Epidermal melanocyte (primary cell): ENCODE data around the gene CHST15.

ENCODE experiments used
- DNase-seq: peaks from one replicate; pipeline ENCODE4 v3.0.0; 2011; ENCODE audit warnings: low spot score; ENCODE audit not compliant: insufficient read length

CHST15 gene

GRCh38 chr10:124032087-124032935 lies 61.1 kb downstream of the CHST15 start:
- no peak for DNase-seq

GRCh38 chr10:124030492-124031110 lies 62.8 kb downstream of the CHST15 start:
- no peak for DNase-seq

- no peak for DNase-seq
Measured at GRCh38 chr10:124030061-124030460, 63.3 kb downstream of the CHST15 start.

DNA sequence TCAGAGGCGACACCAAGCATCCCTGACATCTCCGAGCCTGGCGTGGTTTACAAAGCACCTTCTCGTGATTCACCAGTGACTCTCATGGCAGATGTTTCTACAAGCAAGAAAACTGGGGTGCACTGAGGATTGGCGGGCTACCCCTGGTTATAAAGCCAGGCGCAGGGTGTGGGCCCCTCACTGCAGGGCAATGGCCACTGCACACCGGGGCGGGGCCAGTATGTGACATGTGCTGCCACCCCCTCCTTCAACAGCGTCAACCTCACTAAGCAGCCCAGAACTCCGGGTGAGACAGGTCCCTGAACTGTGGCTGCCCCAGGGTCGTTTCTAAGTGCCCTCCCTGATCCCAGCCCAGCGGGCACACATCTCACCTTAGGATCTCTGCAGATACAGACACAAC lies 63.8 kb downstream of the CHST15 start:
- DNase-seq, result no peak

DNA sequence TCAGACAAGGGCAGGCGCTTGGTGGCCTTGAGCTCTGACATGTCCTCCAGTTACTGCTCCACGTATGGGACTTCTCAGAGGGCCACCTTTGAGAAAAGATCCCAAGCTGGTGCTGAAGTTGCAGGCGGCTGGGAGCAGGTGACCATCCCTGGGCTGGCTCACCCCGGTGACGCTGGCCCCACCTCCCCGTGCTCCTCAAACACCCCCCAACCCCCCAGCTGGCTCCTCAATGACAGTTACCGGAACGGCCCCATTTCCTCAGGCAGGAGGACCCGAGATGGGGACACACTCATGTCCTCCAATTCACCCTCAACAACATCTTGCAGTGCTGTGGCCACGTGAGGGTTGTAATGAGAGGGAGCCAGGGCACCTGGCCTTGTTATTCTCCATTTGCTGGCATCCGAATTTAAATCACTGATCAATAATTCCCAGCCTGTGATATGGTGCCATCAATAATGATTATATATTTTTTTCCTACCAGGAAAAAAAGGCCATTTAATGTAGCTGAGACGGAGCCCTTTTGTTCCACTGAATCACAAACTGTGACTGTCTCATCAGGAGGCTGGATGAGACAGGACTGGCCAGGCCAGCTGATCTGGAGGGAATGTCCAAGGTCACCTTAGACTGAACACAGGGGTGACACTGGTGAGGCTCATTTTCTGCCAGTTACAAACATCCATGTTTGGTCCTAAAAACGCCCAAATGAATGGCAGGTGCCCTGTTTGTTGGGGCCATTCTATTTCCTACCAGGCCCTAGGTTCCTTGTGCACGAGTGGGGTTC lies 64.5 kb downstream of the CHST15 start:
- no peak for DNase-seq

GRCh38 chr10:124027651-124028050 lies 65.7 kb downstream of the CHST15 start:
- DNase-seq, result no peak

DNA sequence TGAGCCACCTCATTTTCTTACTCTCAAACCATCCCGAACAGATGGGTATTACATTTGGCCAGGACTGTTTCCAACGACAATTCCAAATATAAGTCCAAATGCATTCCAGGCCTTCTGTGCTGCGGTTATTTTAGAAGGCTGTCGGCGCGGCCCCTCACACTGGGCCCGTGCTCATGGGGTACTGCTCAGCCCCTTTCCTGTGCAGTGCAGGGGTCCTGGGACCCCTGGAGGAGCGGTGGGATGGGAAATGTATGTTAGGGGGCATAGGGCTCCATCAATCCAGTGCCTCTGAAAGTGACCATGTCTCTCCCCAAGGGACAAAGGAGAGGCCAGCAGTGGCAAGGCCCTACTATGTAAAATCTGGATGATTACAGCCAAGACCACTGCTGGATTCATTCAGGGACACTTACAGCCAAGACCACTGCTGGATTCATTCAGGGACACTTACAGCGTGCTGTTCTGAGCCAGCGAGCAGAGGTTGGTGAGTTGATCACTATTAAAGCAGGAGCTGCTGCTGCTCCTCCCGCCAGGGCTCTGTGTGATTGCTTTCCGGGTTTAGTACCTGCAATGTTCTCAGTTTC lies 66.3 kb downstream of the CHST15 start:
- no peak for DNase-seq

DNA sequence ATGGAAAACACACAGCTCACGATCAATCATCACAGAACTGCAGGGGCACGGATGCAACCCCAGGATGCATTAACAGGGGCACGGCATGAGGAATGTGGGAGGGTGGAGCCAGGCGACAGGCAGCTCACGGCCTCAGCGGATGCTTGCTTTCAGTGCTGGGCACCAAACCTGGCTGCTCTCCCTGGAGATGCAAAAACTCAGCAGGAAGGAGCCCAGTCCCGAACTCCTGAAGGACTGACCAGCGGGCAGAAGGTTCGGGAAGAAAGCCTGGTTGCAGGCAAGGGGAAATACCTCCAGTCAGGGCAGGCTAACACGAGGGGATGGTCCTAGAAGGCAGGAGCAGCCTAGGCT lies 66.8 kb downstream of the CHST15 start:
- no peak for DNase-seq

- DNase-seq, result no peak
Measured at GRCh38 chr10:124025660-124026588, 67.5 kb downstream of the CHST15 start.

- DNase-seq, result no peak
Measured at GRCh38 chr10:124025152-124025551, 68.2 kb downstream of the CHST15 start.

GRCh38 chr10:124022066-124022465 lies 71.3 kb downstream of the CHST15 start:
- DNase-seq, result no peak

DNA sequence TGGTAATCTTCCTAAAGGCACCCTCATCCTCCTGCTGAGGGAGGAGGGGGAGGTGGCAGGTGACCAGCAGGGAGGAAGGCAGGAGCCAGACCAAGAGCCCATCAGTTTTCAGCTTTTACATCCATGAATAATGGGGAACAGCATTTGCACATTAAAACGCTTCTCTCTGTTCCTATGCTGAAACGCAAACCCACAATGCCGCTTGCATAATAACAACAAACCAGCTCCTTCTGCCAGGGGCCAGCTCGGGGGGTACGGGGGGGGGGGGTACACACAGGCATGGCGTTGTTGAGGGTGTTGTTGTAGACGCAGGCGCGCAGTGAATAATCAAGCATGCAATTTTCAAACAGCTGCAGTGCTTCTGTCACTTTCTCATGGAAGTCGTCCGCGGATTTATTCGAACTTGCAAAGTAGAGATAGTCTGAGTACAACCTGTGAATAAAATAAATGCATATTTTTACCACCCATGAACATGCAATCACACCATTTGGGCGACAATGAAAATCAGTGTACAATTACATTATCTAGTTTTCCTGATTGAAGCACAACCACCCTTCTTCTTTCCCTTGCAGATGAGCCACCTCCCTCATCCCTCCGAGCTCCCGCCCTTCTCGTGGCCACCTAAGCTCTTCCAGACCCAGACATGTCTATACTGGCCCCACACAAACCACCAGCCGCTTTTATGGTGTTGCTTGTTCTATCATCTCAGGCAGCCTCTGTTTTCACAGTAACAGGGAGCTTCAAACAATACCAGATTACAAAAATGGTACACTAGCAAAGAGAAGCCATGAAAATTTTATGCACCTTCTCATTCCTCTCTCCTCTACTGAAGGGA lies 72.2 kb downstream of the CHST15 start:
- DNase-seq, result no peak

- DNase-seq, result no peak
Measured at GRCh38 chr10:124019886-124020797, 73.3 kb downstream of the CHST15 start.

- no peak for DNase-seq
Measured at GRCh38 chr10:124018886-124019525, 74.4 kb downstream of the CHST15 start.

GRCh38 chr10:124017729-124018128 lies 75.7 kb downstream of the CHST15 start:
- no peak for DNase-seq

DNA sequence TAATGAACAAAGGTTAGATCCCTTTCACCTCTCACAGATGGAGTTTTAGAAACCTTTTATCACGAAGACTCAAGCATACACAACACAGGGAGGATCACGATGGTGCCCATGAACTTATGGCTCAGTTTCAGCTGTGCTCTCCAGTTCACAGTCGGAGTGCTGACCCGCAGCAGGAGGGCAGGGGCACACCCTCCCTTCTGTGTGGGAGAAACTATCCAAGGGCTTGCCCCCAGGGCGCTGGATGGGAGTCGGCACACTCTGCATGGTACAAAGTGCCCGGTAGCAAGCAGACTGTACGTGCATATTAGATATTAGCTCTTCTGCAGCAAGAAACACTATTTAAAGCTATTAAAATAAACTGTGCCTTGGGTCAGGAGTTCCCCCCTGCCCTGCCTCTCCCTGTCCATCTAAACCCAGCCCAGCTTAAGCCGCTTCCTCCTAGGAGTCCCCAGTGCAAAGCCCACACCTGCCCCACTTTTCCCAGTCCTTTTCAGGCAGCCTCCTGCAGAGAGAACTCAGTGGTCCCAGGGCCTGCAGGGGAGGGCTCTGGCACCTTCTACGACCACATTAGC lies 76.5 kb downstream of the CHST15 start:
- DNase-seq, result no peak

- no peak for DNase-seq
Measured at GRCh38 chr10:124015991-124016390, 77.4 kb downstream of the CHST15 start.
